ENCODE measurements around the gene RPS4Y1.
"Not testable (repeated sequence)": the region's sequence is repeated elsewhere in the genome, so short reads cannot be mapped to it uniquely, and the experiment has no call there.

RPS4Y1 gene

GRCh38 chrY:2849368-2849767, 8.0 kb downstream of the RPS4Y1 start:
- Histone ChIP-seq H3K27me3 (ENCODE audit: control insufficient read depth, insufficient read depth, low read length) (no peaks in the 10 kb centered on the region), H3K4me1 (ENCODE audit: control insufficient read depth, insufficient read depth, low read length) (no peaks in the 10 kb centered on the region), H3K4me3 (ENCODE audit: low read depth, low read length) (no peak overlapping the region), H3K9me3 (ENCODE audit: control insufficient read depth, insufficient read depth, low read length) (no peaks in the 10 kb centered on the region), H3K9ac (ENCODE audit: low read depth, low read length) (no peak overlapping the region), H3K36me3 (ENCODE audit: control insufficient read depth, insufficient read depth, low read length) (no peaks in the 10 kb centered on the region)

GRCh38 chrY:2854145-2854774, 12.9 kb downstream of the RPS4Y1 start:
- H3K4me3 ChIP-seq (ENCODE audit: low read depth, low read length) = no peak overlapping the region
- no peaks in the 10 kb centered on the region for H3K4me1 ChIP-seq (ENCODE audit: control insufficient read depth, insufficient read depth, low read length)
- no peak overlapping the region for H3K9ac ChIP-seq (ENCODE audit: low read depth, low read length)
- no peaks in the 10 kb centered on the region for H3K27me3 ChIP-seq (ENCODE audit: control insufficient read depth, insufficient read depth, low read length)
- H3K36me3 ChIP-seq (ENCODE audit: control insufficient read depth, insufficient read depth, low read length) = no peaks in the 10 kb centered on the region
- H3K9me3 ChIP-seq (ENCODE audit: control insufficient read depth, insufficient read depth, low read length) = no peaks in the 10 kb centered on the region

GRCh38 chrY:2857068-2857467, 15.7 kb downstream of the RPS4Y1 start:
- Histone ChIP-seq H3K4me3 (ENCODE audit: low read depth, low read length) (no peak overlapping the region), H3K4me1 (ENCODE audit: control insufficient read depth, insufficient read depth, low read length) (no peaks in the 10 kb centered on the region), H3K9me3 (ENCODE audit: control insufficient read depth, insufficient read depth, low read length) (no peaks in the 10 kb centered on the region), H3K36me3 (ENCODE audit: control insufficient read depth, insufficient read depth, low read length) (no peaks in the 10 kb centered on the region), H3K9ac (ENCODE audit: low read depth, low read length) (no peak overlapping the region), H3K27me3 (ENCODE audit: control insufficient read depth, insufficient read depth, low read length) (no peaks in the 10 kb centered on the region)

DNA sequence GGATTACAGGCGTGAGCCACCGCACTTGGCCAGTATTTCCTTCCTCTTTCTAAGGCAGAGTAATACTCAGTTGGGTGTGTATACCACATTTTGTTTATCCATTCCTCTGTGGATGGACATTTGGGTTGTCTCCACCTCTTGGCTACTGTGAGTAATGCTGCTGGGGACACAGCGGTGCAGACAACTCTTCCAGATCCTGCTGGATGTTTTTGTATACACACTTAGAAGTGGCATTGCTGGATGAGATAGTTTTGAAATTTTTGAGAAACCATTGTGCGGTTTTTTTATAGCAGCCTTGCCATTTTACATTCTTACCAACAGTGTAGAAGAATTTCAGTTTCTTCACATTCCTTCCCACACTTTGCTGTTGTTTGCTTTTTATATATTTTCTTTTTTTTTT, 16.3 kb downstream of the RPS4Y1 start:
- H3K9ac ChIP-seq (ENCODE audit: low read depth, low read length) = no peak overlapping the region
- H3K36me3 ChIP-seq (ENCODE audit: control insufficient read depth, insufficient read depth, low read length) = no peaks in the 10 kb centered on the region
- no peaks in the 10 kb centered on the region for H3K27me3 ChIP-seq (ENCODE audit: control insufficient read depth, insufficient read depth, low read length)
- H3K4me3 ChIP-seq (ENCODE audit: low read depth, low read length) = no peak overlapping the region
- H3K9me3 ChIP-seq (ENCODE audit: control insufficient read depth, insufficient read depth, low read length) = no peaks in the 10 kb centered on the region
- no peaks in the 10 kb centered on the region for H3K4me1 ChIP-seq (ENCODE audit: control insufficient read depth, insufficient read depth, low read length)

GRCh38 chrY:2859782-2860181, 18.4 kb downstream of the RPS4Y1 start:
- no peaks in the 10 kb centered on the region for H3K36me3 ChIP-seq (ENCODE audit: control insufficient read depth, insufficient read depth, low read length)

GRCh38 chrY:2860511-2860910, 19.1 kb downstream of the RPS4Y1 start:
- no peak overlapping the region for H3K9ac ChIP-seq (ENCODE audit: low read depth, low read length)
- H3K4me1 ChIP-seq (ENCODE audit: control insufficient read depth, insufficient read depth, low read length) = no peaks in the 10 kb centered on the region
- H3K36me3 ChIP-seq (ENCODE audit: control insufficient read depth, insufficient read depth, low read length) = no peaks in the 10 kb centered on the region
- no peaks in the 10 kb centered on the region for H3K27me3 ChIP-seq (ENCODE audit: control insufficient read depth, insufficient read depth, low read length)
- no peaks in the 10 kb centered on the region for H3K9me3 ChIP-seq (ENCODE audit: control insufficient read depth, insufficient read depth, low read length)
- no peak overlapping the region for H3K4me3 ChIP-seq (ENCODE audit: low read depth, low read length)

More at GRCh38 chrY:2859782-2860181, 18.4 kb downstream of the RPS4Y1 start:
- Histone ChIP-seq H3K4me3 (ENCODE audit: low read depth, low read length) (no peak overlapping the region), H3K4me1 (ENCODE audit: control insufficient read depth, insufficient read depth, low read length) (no peaks in the 10 kb centered on the region), H3K9me3 (ENCODE audit: control insufficient read depth, insufficient read depth, low read length) (no peaks in the 10 kb centered on the region), H3K9ac (ENCODE audit: low read depth, low read length) (no peak overlapping the region), H3K27me3 (ENCODE audit: control insufficient read depth, insufficient read depth, low read length) (no peaks in the 10 kb centered on the region)

DNA sequence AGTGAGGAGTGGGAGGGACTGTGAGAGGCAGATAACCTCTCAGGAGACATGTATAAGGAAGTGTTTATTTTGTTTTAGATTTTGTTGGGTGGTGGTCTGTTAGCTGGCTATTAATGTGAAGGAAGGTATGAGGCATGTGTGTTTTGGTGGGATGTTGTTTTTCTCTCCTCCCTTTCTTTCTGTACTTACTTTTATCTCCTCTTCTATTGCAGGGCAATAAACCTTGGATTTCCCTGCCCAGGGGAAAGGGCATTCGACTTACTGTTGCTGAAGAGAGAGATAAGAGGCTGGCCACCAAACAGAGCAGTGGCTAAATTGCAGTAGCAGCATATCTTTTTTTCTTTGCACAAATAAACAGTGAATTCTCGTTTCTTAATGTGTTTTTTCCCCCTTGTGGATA, 25.2 kb downstream of the RPS4Y1 start:
- H3K9ac ChIP-seq (ENCODE audit: low read depth, low read length) = no peak overlapping the region
- H3K36me3 ChIP-seq (ENCODE audit: control insufficient read depth, insufficient read depth, low read length) = no peaks in the 10 kb centered on the region
- no peaks in the 10 kb centered on the region for H3K4me1 ChIP-seq (ENCODE audit: control insufficient read depth, insufficient read depth, low read length)
- no peak overlapping the region for H3K4me3 ChIP-seq (ENCODE audit: low read depth, low read length)
- no peaks in the 10 kb centered on the region for H3K9me3 ChIP-seq (ENCODE audit: control insufficient read depth, insufficient read depth, low read length)
- H3K27me3 ChIP-seq (ENCODE audit: control insufficient read depth, insufficient read depth, low read length) = no peaks in the 10 kb centered on the region

GRCh38 chrY:2867469-2867868, 26.1 kb downstream of the RPS4Y1 start:
- H3K9ac ChIP-seq (ENCODE audit: low read depth, low read length) = no peak overlapping the region
- H3K4me1 ChIP-seq (ENCODE audit: control insufficient read depth, insufficient read depth, low read length) = no peaks in the 10 kb centered on the region
- no peaks in the 10 kb centered on the region for H3K27me3 ChIP-seq (ENCODE audit: control insufficient read depth, insufficient read depth, low read length)
- H3K9me3 ChIP-seq (ENCODE audit: control insufficient read depth, insufficient read depth, low read length) = no peaks in the 10 kb centered on the region
- no peak overlapping the region for H3K4me3 ChIP-seq (ENCODE audit: low read depth, low read length)
- H3K36me3 ChIP-seq (ENCODE audit: control insufficient read depth, insufficient read depth, low read length) = no peaks in the 10 kb centered on the region

GRCh38 chrY:2868035-2868607, 26.7 kb downstream of the RPS4Y1 start:
- no peak overlapping the region for H3K4me3 ChIP-seq (ENCODE audit: low read depth, low read length)
- no peaks in the 10 kb centered on the region for H3K27me3 ChIP-seq (ENCODE audit: control insufficient read depth, insufficient read depth, low read length)
- H3K4me1 ChIP-seq (ENCODE audit: control insufficient read depth, insufficient read depth, low read length) = no peaks in the 10 kb centered on the region
- H3K9me3 ChIP-seq (ENCODE audit: control insufficient read depth, insufficient read depth, low read length) = no peaks in the 10 kb centered on the region
- no peak overlapping the region for H3K9ac ChIP-seq (ENCODE audit: low read depth, low read length)
- H3K36me3 ChIP-seq (ENCODE audit: control insufficient read depth, insufficient read depth, low read length) = no peaks in the 10 kb centered on the region

- H3K36me3 ChIP-seq (ENCODE audit: control insufficient read depth, insufficient read depth, low read length); H3K4me3 ChIP-seq (ENCODE audit: low read depth, low read length); H3K9ac ChIP-seq (ENCODE audit: low read depth, low read length); H3K9me3 ChIP-seq (ENCODE audit: control insufficient read depth, insufficient read depth, low read length); H3K27me3 ChIP-seq (ENCODE audit: control insufficient read depth, insufficient read depth, low read length); H3K4me1 ChIP-seq (ENCODE audit: control insufficient read depth, insufficient read depth, low read length): not testable (repeated sequence)
These were observed 30.8 kb downstream of the RPS4Y1 start for GRCh38 chrY:2872234-2872633.

DNA sequence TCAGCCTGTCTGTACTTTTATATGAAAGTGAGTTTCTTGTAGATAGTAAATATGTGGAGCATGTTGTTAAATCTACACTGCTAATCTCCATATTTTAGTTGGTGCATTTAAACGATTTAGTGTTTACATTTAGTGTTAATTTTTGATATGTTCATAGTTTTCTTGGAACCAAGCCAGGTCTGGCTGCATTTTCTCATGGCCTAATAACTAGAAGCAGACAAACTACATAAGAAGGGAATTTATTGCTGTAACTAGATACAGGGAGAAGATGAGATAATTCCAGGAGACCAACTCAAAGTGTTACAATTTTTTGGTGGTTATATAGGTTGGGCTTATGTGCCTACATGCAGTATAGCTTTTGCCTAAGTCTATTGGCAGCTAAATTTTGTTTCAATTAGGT, 32.8 kb downstream of the RPS4Y1 start:
- Histone ChIP-seq H3K27me3 (ENCODE audit: control insufficient read depth, insufficient read depth, low read length) (no peaks in the 10 kb centered on the region), H3K4me1 (ENCODE audit: control insufficient read depth, insufficient read depth, low read length) (no peaks in the 10 kb centered on the region), H3K9ac (ENCODE audit: low read depth, low read length) (no peak overlapping the region), H3K4me3 (ENCODE audit: low read depth, low read length) (no peak overlapping the region), H3K36me3 (ENCODE audit: control insufficient read depth, insufficient read depth, low read length) (no peaks in the 10 kb centered on the region), H3K9me3 (ENCODE audit: control insufficient read depth, insufficient read depth, low read length) (no peaks in the 10 kb centered on the region)

DNA sequence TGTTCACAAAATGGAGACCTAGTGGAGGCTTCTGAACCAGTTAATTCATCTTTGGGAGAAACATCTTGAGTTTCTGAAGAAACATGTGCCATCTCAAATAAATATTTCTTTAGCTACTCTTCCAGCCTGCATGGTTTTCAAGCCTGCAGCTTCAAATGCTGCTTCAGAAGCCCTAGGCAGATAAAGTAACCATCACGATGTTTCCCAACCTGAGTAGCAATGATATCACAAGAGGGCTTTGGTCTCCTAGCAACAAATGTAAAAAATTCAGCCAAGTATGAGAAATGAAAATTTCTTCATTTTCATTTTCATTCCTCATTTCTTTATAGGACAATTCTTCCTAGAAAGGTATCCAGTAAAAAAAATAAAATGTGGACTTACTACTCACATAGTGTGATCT, 42.2 kb downstream of the RPS4Y1 start:
- no peaks in the 10 kb centered on the region for H3K9me3 ChIP-seq (ENCODE audit: control insufficient read depth, insufficient read depth, low read length)

More for the DNA sequence above, 42.2 kb downstream of the RPS4Y1 start:
- H3K4me1 ChIP-seq (ENCODE audit: control insufficient read depth, insufficient read depth, low read length) = no peaks in the 10 kb centered on the region
- no peak overlapping the region for H3K9ac ChIP-seq (ENCODE audit: low read depth, low read length)
- no peaks in the 10 kb centered on the region for H3K36me3 ChIP-seq (ENCODE audit: control insufficient read depth, insufficient read depth, low read length)
- H3K4me3 ChIP-seq (ENCODE audit: low read depth, low read length) = no peak overlapping the region
- no peaks in the 10 kb centered on the region for H3K27me3 ChIP-seq (ENCODE audit: control insufficient read depth, insufficient read depth, low read length)

All from iPS-15b (cell line).